WTC11 (cell line): ENCODE measurements around the gene RPS8. TPM values are rescaled to one million over a fixed set of nuclear protein-coding genes. Genes with fewer than 3 reads are reported as not detected.

Experiments used
- ATAC-seq: fragments of 200-7000 bp; cut with Tn5 transposase; 2 replicates; pipeline ENCODE4 v1.10.0; 2021; ENCODE audit warnings: mild to moderate bottlenecking, moderate library complexity
- CTCF ChIA-PET: fragments of 300-600 bp; sonication (Branson Sonifier 250); formaldehyde crosslinking; loops from one replicate; lab custom pipeline; 2021; ENCODE audit warnings: antibody characterized with exemption; lab: Charles Lee
- POLR2A ChIA-PET: fragments of 350-600 bp; sonication (Branson Sonifier 250); formaldehyde crosslinking; loops from one replicate; lab custom pipeline; 2021; ENCODE audit warnings: antibody characterized with exemption; lab: Charles Lee
- DNase-seq: peaks from one replicate; pipeline ENCODE4 v3.0.0; 2021; ENCODE audit warnings: low spot score
- H3K27ac Mint-ChIP-seq: 2 replicates; pipeline ENCODE4 v1.8.0; 2021; ENCODE audit warnings: mixed read lengths
- H3K27me3 Mint-ChIP-seq: 2 replicates; pipeline ENCODE4 v1.8.0; 2021; ENCODE audit warnings: low read depth, mild to moderate bottlenecking, moderate library complexity, mixed read lengths
- H3K36me3 Mint-ChIP-seq: 2 replicates; pipeline ENCODE4 v1.8.0; 2021; ENCODE audit warnings: mixed read lengths
- H3K4me1 Mint-ChIP-seq: 2 replicates; pipeline ENCODE4 v1.8.0; 2022; ENCODE audit warnings: mixed read lengths
- H3K4me3 Mint-ChIP-seq: 2 replicates; pipeline ENCODE4 v1.8.0; 2021; ENCODE audit warnings: mild to moderate bottlenecking, moderate library complexity, mixed read lengths
- H3K9me3 Mint-ChIP-seq: 2 replicates; pipeline ENCODE4 v1.8.0; 2021; ENCODE audit warnings: mixed read lengths
- ATF1 ChIP-seq: sonication (generic); formaldehyde crosslinking; IDR thresholded peaks from 2 replicates; pipeline ENCODE4 v1.8.1; 2023; ENCODE audit warnings: mild to moderate bottlenecking, moderate library complexity, missing genetic modification reagents
- CBFB ChIP-seq: sonication (generic); formaldehyde crosslinking; IDR thresholded peaks from 2 replicates; pipeline ENCODE4 v1.8.1; 2022; ENCODE audit warnings: mild to moderate bottlenecking, low read depth, missing genetic modification reagents
- FOXK1 ChIP-seq: sonication (generic); formaldehyde crosslinking; IDR thresholded peaks from 2 replicates; pipeline ENCODE4 v1.8.0; 2022; ENCODE audit warnings: mild to moderate bottlenecking, moderate library complexity, missing genetic modification reagents
- GABPB1 ChIP-seq: sonication (generic); formaldehyde crosslinking; IDR thresholded peaks from 2 replicates; pipeline ENCODE4 v1.8.1; 2023; ENCODE audit warnings: mild to moderate bottlenecking, missing genetic modification reagents
- GRHL2 ChIP-seq: fragments of 250-450 bp; sonication (Bioruptor Pico); IDR thresholded peaks from 2 replicates; pipeline ENCODE4 v1.8.0; 2022; ENCODE audit warnings: mild to moderate bottlenecking, moderate library complexity; ENCODE audit not compliant: insufficient replicate concordance, severe bottlenecking
- OVOL2 ChIP-seq: fragments of 250-450 bp; sonication (Bioruptor Pico); IDR thresholded peaks from 2 replicates; pipeline ENCODE4 v1.9.0; 2021; ENCODE audit warnings: mild to moderate bottlenecking, borderline replicate concordance
- RELA ChIP-seq: sonication (generic); formaldehyde crosslinking; IDR thresholded peaks from 2 replicates; pipeline ENCODE4 v1.8.1; 2022; ENCODE audit warnings: missing genetic modification reagents, mild to moderate bottlenecking, borderline replicate concordance
- TEAD4 ChIP-seq: sonication (generic); formaldehyde crosslinking; IDR thresholded peaks from 2 replicates; pipeline ENCODE4 v1.8.0; 2022; ENCODE audit warnings: mild to moderate bottlenecking, missing genetic modification reagents
- ZNF219 ChIP-seq: sonication (generic); formaldehyde crosslinking; IDR thresholded peaks from 2 replicates; pipeline ENCODE4 v1.8.0; 2023; ENCODE audit warnings: missing genetic modification reagents, mild to moderate bottlenecking, borderline replicate concordance
- ZNF396 ChIP-seq: fragments of 250-450 bp; sonication (Bioruptor Pico); IDR thresholded peaks from 2 replicates; pipeline ENCODE4 v1.8.0; 2021; ENCODE audit warnings: mild to moderate bottlenecking, moderate library complexity, borderline replicate concordance
- ZNF671 ChIP-seq: fragments of 250-450 bp; sonication (Bioruptor Pico); IDR thresholded peaks from 2 replicates; pipeline ENCODE4 v1.8.0; 2021; ENCODE audit warnings: mild to moderate bottlenecking
- total RNA-seq: library from RNA; stranded (reverse); gene quantifications from 3 replicates; pipeline ENCODE4 v1.2.3, GENCODE V29; 2021
- TF ChIP-seq, protein P1 (sequence below): fragments of 250-450 bp; sonication (Bioruptor Pico); IDR thresholded peaks from 2 replicates; pipeline ENCODE4 v2.1.2; 2022; ENCODE audit warnings: mild to moderate bottlenecking, moderate library complexity
- TF ChIP-seq, protein P2 (sequence below): sonication (generic); formaldehyde crosslinking; IDR thresholded peaks from 2 replicates; pipeline ENCODE4 v1.8.1; 2023; ENCODE audit warnings: mild to moderate bottlenecking, missing genetic modification reagents, borderline replicate concordance
- TF ChIP-seq, protein P3 (sequence below): fragments of 250-450 bp; sonication (Bioruptor Pico); IDR thresholded peaks from 2 replicates; pipeline ENCODE4 v1.9.0; 2021; ENCODE audit warnings: moderate library complexity, mild to moderate bottlenecking, inconsistent platforms, borderline replicate concordance
- TF ChIP-seq, protein P4 (sequence below): sonication (generic); formaldehyde crosslinking; IDR thresholded peaks from 2 replicates; pipeline ENCODE4 v1.8.1; 2022; ENCODE audit warnings: low read depth, missing genetic modification reagents, borderline replicate concordance
- TF ChIP-seq, protein P5 (sequence below): sonication (generic); formaldehyde crosslinking; IDR thresholded peaks from 2 replicates; pipeline ENCODE4 v1.8.1; 2023; ENCODE audit warnings: mild to moderate bottlenecking, moderate library complexity, missing genetic modification reagents
- TF ChIP-seq, protein P6 (sequence below): sonication (generic); formaldehyde crosslinking; IDR thresholded peaks from 2 replicates; pipeline ENCODE4 v1.8.0; 2022; ENCODE audit warnings: mild to moderate bottlenecking, missing genetic modification reagents
- TF ChIP-seq, protein P7 (sequence below): sonication (generic); formaldehyde crosslinking; IDR thresholded peaks from 2 replicates; pipeline ENCODE4 v1.8.1; 2022; ENCODE audit warnings: mild to moderate bottlenecking, missing genetic modification reagents, moderate library complexity, borderline replicate concordance

Gene RPS8
- total RNA-seq, 1 experiment from 2014 or later = 2,343 TPM

DNA sequence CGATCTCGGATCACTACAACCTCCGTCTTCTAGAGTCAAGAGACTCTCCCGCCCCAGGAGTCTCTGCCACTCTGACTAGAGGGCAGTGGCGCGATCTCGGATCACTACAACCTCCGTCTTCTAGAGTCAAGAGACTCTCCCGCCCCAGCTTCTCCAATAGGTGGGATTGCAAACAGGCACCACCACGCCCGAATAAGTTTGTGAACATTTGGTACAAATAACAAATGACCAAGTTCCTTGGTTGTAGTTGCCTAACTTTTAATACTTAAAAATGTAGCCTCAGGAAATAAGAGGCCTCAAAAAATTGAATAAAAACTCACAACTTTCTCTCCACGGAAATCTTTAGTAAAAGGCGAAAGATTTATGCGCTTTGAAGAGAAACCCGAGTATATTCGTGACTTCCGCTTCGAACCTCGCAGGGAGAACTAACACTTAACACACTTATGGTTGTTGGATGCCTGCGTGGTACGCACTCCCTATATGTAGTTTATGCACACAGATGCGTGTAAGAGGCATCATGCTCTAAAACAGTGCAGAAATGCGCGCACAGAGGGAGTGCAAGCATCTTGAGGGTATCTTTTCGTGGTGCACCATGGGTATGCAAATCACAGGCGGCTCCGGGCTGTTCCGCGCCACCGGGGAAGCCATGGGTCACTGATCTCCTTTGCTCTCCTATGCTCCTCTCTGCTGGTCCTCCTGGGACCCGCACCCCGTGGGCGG is 44.4 kb downstream of the RPS8 start (continued):
- TF ChIP-seq, protein P1, sequence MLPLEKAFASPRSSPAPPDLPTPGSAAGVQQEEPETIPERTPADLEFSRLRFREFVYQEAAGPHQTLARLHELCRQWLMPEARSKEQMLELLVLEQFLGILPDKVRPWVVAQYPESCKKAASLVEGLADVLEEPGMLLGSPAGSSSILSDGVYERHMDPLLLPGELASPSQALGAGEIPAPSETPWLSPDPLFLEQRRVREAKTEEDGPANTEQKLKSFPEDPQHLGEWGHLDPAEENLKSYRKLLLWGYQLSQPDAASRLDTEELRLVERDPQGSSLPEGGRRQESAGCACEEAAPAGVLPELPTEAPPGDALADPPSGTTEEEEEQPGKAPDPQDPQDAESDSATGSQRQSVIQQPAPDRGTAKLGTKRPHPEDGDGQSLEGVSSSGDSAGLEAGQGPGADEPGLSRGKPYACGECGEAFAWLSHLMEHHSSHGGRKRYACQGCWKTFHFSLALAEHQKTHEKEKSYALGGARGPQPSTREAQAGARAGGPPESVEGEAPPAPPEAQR = no peak
- TF ChIP-seq GRHL2 (CRISPR knock-in tag) = no peak
- peak; percentile 66; the same call in 1 of the 2 replicates for TF ChIP-seq TEAD4 (CRISPR knock-in tag)
- TF ChIP-seq, protein P2, sequence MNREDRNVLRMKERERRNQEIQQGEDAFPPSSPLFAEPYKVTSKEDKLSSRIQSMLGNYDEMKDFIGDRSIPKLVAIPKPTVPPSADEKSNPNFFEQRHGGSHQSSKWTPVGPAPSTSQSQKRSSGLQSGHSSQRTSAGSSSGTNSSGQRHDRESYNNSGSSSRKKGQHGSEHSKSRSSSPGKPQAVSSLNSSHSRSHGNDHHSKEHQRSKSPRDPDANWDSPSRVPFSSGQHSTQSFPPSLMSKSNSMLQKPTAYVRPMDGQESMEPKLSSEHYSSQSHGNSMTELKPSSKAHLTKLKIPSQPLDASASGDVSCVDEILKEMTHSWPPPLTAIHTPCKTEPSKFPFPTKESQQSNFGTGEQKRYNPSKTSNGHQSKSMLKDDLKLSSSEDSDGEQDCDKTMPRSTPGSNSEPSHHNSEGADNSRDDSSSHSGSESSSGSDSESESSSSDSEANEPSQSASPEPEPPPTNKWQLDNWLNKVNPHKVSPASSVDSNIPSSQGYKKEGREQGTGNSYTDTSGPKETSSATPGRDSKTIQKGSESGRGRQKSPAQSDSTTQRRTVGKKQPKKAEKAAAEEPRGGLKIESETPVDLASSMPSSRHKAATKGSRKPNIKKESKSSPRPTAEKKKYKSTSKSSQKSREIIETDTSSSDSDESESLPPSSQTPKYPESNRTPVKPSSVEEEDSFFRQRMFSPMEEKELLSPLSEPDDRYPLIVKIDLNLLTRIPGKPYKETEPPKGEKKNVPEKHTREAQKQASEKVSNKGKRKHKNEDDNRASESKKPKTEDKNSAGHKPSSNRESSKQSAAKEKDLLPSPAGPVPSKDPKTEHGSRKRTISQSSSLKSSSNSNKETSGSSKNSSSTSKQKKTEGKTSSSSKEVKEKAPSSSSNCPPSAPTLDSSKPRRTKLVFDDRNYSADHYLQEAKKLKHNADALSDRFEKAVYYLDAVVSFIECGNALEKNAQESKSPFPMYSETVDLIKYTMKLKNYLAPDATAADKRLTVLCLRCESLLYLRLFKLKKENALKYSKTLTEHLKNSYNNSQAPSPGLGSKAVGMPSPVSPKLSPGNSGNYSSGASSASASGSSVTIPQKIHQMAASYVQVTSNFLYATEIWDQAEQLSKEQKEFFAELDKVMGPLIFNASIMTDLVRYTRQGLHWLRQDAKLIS (CRISPR knock-in tag) = peak; percentile 98
- TF ChIP-seq, protein P3, sequence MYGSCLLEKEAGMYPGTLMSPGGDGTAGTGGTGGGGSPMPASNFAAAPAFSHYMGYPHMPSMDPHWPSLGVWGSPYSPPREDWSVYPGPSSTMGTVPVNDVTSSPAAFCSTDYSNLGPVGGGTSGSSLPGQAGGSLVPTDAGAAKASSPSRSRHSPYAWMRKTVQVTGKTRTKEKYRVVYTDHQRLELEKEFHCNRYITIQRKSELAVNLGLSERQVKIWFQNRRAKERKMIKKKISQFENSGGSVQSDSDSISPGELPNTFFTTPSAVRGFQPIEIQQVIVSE = peak; percentile 95
- TF ChIP-seq ATF1 = peak; percentile 95
- TF ChIP-seq FOXK1 (CRISPR knock-in tag) = peak; percentile 33; the same call in 1 of the 2 replicates
- TF ChIP-seq, protein P4, sequence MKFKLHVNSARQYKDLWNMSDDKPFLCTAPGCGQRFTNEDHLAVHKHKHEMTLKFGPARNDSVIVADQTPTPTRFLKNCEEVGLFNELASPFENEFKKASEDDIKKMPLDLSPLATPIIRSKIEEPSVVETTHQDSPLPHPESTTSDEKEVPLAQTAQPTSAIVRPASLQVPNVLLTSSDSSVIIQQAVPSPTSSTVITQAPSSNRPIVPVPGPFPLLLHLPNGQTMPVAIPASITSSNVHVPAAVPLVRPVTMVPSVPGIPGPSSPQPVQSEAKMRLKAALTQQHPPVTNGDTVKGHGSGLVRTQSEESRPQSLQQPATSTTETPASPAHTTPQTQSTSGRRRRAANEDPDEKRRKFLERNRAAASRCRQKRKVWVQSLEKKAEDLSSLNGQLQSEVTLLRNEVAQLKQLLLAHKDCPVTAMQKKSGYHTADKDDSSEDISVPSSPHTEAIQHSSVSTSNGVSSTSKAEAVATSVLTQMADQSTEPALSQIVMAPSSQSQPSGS = no peak
- TF ChIP-seq, protein P5, sequence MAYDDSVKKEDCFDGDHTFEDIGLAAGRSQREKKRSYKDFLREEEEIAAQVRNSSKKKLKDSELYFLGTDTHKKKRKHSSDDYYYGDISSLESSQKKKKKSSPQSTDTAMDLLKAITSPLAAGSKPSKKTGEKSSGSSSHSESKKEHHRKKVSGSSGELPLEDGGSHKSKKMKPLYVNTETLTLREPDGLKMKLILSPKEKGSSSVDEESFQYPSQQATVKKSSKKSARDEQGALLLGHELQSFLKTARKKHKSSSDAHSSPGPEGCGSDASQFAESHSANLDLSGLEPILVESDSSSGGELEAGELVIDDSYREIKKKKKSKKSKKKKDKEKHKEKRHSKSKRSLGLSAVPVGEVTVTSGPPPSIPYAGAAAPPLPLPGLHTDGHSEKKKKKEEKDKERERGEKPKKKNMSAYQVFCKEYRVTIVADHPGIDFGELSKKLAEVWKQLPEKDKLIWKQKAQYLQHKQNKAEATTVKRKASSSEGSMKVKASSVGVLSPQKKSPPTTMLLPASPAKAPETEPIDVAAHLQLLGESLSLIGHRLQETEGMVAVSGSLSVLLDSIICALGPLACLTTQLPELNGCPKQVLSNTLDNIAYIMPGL (CRISPR knock-in tag) = peak; percentile 50; the same call in 1 of the 2 replicates

DNA sequence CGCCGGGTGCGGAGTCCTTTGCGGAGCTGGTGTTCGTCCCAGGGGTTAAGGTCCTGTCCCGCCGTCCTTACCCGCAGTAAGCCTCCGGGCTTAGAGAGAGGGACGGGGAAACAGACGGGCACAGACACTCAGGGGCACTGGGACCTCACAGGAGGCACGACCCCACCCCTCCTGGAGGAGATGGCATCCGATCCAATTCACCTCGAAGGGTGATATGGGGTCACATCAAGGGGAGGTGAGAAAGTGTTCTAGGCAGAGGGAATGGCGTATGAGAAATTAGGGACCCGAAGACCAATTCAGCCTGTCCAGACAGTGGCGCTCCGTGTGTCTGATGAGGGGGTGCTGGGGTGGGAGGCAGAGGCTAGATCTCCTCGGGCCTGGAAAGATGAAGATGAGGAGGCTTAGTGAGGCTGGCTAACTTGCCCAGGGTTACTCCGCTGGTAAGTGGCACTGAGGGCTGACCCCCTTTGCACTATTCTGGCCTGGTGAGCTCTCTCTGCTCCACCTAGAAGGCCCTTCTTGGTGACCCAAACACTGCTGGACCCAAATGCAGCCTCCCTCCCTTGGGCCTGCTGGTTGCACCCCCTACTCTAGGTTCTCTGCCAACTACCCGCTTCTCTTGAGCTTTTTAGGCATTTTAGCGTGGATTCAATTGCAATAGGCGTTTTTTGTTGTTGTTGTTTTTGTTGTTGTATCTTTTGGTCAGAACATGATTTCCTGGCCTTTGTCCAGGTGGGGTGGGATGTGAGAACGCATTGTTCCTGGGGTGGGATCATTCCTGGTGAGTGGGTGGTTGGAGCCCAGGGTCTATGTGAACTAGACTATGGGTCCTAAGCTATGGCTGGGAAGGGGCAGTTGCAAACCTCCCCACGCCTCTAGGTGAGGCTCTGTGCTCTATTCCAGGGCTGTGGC is 45.2 kb downstream of the RPS8 start:
- H3K27me3 Mint-ChIP-seq = no peaks in the 10 kb centered on the region
- peaks cover 16% of the 10 kb centered on the region for H3K4me1 Mint-ChIP-seq
- ATAC-seq (peak; percentile 2), DNase-seq (no peak)
- no peaks in the 10 kb centered on the region for H3K36me3 Mint-ChIP-seq
- H3K4me3 Mint-ChIP-seq = peak overlapping the region; percentile 81
- H3K9me3 Mint-ChIP-seq = no peaks in the 10 kb centered on the region
- POLR2A ChIA-PET = interaction anchor here (2.3 to 3.2 kb wide), 3 partner anchors 12 to 99 kb away, joined by 9 to 20 read pairs (median 16); partner anchors contain the start of gene BTBD19
- H3K27ac Mint-ChIP-seq = peak overlapping the region; percentile 100
- CTCF ChIA-PET = interaction anchor here (0.5 to 2.8 kb wide), 7 partner anchors 10 to 51 kb away, joined by 3 to 13 read pairs (median 3); partner anchors contain the start of genes PLK3 and PTCH2
- TF ChIP-seq, protein P1 = no peak
- no peak for TF ChIP-seq CBFB (CRISPR knock-in tag)
- TF ChIP-seq, protein P6, sequence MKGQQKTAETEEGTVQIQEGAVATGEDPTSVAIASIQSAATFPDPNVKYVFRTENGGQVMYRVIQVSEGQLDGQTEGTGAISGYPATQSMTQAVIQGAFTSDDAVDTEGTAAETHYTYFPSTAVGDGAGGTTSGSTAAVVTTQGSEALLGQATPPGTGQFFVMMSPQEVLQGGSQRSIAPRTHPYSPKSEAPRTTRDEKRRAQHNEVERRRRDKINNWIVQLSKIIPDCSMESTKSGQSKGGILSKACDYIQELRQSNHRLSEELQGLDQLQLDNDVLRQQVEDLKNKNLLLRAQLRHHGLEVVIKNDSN (CRISPR knock-in tag) = no peak
- TF ChIP-seq RELA (CRISPR knock-in tag) = no peak
- TF ChIP-seq ZNF219 (CRISPR knock-in tag) = no peak
- TF ChIP-seq ZNF396 (CRISPR knock-in tag) = no peak
- TF ChIP-seq ZNF671 (CRISPR knock-in tag) = no peak
- TF ChIP-seq OVOL2 (CRISPR knock-in tag) = no peak
- TF ChIP-seq, protein P7, sequence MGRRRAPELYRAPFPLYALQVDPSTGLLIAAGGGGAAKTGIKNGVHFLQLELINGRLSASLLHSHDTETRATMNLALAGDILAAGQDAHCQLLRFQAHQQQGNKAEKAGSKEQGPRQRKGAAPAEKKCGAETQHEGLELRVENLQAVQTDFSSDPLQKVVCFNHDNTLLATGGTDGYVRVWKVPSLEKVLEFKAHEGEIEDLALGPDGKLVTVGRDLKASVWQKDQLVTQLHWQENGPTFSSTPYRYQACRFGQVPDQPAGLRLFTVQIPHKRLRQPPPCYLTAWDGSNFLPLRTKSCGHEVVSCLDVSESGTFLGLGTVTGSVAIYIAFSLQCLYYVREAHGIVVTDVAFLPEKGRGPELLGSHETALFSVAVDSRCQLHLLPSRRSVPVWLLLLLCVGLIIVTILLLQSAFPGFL = no peak
- no peak for TF ChIP-seq GABPB1
